ENCODE data around the gene RAB3A.
A peak's percentile ranks its signal among the peaks of the same experiment; 100 is the strongest.

RAB3A gene

GRCh38 chr19:18194554-18195238 lies 9.1 kb downstream of the RAB3A start:
- no peak for DNase-seq

GRCh38 chr19:18194181-18194530 lies 9.7 kb downstream of the RAB3A start:
- DNase-seq, result no peak

DNA sequence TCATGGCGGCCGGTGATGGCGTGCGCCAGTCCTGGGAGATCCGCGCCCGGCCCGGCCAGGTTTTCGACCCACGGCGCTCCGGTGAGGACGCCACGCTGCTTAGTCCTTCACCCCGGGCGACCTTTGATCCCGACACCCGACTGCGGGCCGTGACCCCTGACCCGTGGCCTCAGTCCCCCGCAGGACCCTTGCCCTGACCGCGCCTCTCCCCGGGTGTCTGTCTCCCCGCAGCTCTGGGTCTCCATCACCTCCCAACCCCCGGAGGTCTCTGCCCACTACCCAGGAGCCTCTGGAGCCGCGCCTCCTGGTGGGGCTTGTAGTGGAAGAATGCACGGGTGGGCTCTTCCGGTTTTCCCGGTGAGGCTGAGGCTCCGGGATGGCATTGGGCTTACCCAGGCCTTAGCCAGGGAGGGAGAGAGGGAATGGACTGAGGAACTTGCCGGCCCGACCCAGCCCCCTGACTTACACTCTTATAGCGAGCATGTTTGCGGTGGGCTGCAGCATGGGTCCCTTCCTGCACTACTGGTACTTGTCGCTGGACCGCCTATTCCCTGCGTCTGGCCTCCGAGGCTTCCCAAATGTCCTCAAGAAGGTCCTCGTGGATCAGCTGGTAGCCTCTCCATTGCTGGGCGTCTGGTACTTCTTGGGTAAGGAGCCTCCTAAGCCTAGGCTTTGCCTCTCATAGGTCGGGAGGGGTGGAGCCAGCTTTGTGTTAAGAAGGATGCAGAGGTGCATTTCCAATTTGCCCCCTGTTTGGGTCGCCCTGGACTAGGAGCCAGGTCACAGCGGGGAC lies 10.3 kb downstream of the RAB3A start:
- DNase-seq, result no peak

- peak; percentile 100 for DNase-seq
Measured at GRCh38 chr19:18192673-18193387, 11.0 kb downstream of the RAB3A start, which contains the start of gene MPV17L2. MPV17L2 (plus strand) TSS chr19:18193218; CDS start chr19:18193282, 64 bp downstream.

DNA sequence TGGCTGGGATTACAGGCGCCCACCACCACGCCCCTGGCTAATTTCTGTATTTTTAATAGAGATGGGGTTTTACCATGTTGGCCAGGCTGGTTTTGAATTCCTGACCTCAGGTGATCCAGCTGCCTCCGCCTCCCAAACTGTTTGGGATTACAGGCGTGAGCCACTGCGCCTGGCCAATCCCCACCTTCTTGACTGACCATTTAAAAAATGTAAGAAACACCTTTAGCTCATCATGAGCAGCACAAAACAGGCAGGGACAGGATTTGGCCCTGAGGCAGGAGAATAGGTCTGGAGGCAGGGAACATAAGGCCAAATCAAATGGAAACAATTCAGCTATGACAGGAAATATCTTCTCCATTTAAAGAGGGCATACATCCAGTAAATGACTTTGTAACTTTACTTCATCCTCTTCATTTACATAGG lies 12.2 kb downstream of the RAB3A start:
- DNase-seq, result no peak

DNA sequence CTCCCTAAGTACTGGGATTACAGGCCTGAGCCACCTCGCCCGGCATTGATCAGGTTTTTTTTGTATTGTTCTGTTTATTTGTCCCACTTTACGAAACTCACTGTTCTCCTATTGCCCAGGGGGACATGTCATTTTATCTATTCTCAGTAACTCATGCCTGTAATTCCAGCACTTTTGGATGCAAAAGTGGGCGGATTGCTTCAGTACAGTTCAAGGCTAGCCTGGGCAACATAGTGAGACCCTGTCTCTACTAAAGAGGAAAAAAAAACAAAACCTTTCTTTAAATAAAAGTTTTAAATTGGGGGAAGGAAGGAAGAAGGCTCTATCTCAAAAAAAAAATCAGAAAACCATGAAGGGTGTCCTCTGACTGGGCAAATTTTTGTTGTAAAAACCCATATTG lies 13.6 kb downstream of the RAB3A start:
- DNase-seq, result no peak

- no peak for DNase-seq
Measured at GRCh38 chr19:18185538-18185937, 18.3 kb downstream of the RAB3A start.

DNA sequence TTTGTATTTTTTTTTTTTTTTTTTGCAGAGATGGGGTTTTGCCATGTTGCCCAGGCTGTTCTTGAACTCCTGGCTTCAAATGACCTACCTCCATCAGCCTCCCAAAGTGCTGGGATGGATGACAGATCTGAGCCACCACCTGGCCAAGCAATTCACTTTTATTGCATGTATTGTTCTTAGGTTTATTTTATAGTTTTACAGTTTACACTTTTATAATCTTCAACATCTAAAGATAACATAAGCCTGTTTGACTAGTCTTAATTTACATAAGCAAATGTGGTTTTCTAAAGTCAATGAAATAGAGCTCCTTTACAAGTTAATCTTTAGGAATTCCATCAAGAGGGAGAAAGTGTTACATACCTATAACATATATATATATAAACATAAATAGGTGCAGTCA lies 20.3 kb downstream of the RAB3A start:
- no peak for DNase-seq

- no peak for DNase-seq
Measured at GRCh38 chr19:18179957-18180356, 23.9 kb downstream of the RAB3A start.

GRCh38 chr19:18176367-18177310 lies 27.2 kb downstream of the RAB3A start:
- DNase-seq, result no peak

DNA sequence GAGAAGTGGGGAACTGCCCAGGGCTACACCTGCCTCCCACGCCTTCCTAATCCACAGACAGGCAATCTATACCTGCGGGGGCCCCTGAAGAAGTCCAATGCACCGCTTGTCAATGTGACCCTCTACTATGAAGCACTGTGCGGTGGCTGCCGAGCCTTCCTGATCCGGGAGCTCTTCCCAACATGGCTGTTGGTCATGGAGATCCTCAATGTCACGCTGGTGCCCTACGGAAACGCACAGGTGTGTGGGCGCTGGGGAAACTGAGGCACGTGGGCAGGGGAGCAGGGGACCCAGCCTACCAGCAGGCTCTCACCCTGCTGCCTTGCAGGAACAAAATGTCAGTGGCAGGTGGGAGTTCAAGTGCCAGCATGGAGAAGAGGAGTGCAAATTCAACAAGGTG lies 28.9 kb downstream of the RAB3A start:
- no peak for DNase-seq

GRCh38 chr19:18173572-18174288 lies 30.1 kb downstream of the RAB3A start, which contains the start of gene IFI30:
IFI30 (plus strand) TSS chr19:18173813; CDS start chr19:18173842, 29 bp downstream.
- peak; percentile 78 for DNase-seq

GRCh38 chr19:18173054-18173571 lies 30.7 kb downstream of the RAB3A start:
- DNase-seq, result no peak

GRCh38 chr19:18172331-18173053 lies 31.4 kb downstream of the RAB3A start:
- DNase-seq, result no peak

DNA sequence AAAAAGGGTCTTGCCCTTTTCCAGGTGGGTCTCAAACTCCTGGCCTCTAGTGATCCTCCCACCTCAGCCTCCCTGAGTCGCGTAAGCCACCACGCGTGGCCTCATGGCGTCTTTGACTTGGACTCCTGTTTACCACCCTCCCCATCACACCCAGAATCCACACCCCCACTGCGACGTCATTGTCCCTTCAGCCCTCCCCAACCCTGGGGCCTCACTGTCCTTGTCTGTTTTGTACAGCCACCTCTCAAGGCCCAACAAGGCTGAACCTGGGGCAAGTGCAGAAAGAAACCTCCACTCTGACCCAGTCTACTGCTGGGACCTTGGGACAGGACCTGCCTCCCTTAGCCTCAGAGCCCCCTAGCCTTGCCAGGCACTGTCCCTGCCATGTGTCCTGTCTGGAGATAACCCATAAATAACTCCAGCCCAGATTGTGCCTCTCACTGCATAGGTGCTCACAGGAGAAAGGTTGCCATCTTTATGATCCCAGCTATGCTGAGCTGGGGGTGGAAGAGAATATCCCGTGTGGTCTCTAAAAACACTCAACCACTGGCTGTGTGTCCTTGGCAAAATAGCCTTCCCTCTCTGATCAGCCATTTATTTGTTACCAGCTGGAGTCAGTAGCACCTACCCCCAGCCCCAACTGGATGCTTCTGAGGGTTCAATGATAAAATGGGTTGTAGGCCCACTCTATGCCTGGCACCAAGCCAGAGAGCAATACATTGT lies 32.1 kb downstream of the RAB3A start:
- DNase-seq, result no peak

GRCh38 chr19:18170714-18171255 lies 33.1 kb downstream of the RAB3A start:
- DNase-seq, result no peak

GRCh38 chr19:18168673-18169381 lies 35.0 kb downstream of the RAB3A start:
- DNase-seq, result no peak

DNA sequence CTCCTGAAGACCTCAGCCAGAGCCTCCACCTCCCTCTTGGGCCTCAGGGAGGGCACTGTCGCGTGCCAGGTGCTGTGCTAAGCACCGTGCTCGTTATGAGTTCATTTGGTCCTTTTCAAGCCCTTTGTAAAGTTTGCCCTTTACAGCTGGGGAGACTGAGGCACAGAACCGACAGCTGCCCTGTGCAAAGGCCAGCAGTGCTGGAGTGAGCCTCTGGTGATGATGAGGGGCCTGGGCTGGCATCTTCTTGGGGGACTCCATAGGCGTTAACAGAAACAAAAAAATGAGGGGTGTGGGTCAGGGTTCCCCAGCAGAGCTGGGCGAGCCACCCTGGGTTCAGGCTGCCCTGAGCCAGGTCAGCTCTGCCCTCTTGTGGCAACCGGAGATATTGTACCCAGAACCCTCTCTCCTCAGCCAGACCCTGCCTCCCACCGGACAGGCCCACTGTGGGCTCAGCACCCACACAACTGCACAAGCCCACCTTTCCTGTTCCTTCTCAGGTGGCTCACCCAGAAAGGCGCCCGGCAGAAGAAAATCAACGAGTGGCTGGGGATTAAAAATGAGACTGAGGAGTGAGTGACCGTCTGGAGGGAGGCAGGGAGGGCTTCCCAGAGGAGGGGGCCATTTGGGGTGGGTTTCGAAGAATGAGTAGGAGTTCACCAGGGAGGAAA lies 35.7 kb downstream of the RAB3A start:
- DNase-seq, result peak; percentile 32

DNA sequence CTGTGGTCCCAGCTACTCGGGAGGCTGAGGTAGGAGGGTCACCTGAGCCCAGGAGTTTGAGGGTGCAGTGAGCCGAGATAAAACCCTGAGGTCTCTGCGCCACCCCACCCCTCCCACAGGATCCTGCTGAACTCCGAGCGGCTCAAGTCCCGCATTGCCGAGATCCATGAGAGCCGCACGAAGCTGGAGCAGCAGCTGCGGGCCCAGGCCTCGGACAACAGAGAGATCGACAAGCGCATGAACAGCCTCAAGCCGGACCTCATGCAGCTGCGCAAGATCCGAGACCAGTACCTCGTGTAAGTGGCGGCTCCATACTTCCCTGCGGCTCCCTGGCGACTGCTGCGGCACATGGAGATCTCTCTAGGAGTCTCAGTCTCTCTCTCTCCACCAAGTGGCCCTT lies 36.8 kb downstream of the RAB3A start:
- DNase-seq, result no peak

Measured in NCI-H2171 treated with DMSO at 0.1 percent for 48 hours (cell line).